ENCODE results near the gene ADAD2.

- TF ChIP-seq CTCF (IDR thresholded peaks at IDR 0.05; ENCODE audit: low read length) = no peak
- no peak for TF ChIP-seq EZH2 (optimal IDR thresholded peaks at IDR 0.05; ENCODE audit: low read depth, low read length)
- no peak for TF ChIP-seq EZH2phosphoT487 (IDR thresholded peaks at IDR 0.05; ENCODE audit: low read length)
Measured at GRCh38 chr16:84225571-84225970, 34.6 kb downstream of the ADAD2 start.

Measured in MM.1S (cell line).